Kidney epithelial cell (primary cell): ENCODE results near the gene CTRB2. TPM values are rescaled to one million over a fixed set of nuclear protein-coding genes. Genes with fewer than 3 reads are reported as not detected.
"Not testable (repeated sequence)": the region's sequence is repeated elsewhere in the genome, so short reads cannot be mapped to it uniquely, and the experiment has no call there.

Experiments used
- DNase-seq: peaks from one replicate; pipeline ENCODE4 v3.0.0-alpha.2; 2010; ENCODE audit warnings: low read depth
- H3K27me3 ChIP-seq: 2 replicates; pipeline ENCODE4 v1.6.0; 2011; ENCODE audit warnings: low read length; ENCODE audit not compliant: control insufficient read depth, insufficient read depth
- H3K36me3 ChIP-seq: 2 replicates; pipeline ENCODE4 v1.5.1; 2011; ENCODE audit warnings: low read length; ENCODE audit not compliant: control insufficient read depth, insufficient read depth
- H3K4me3 ChIP-seq: 2 replicates; pipeline ENCODE4 v1.5.1; 2011; ENCODE audit warnings: low read depth, mild to moderate bottlenecking, control low read depth, low read length
- CTCF ChIP-seq: IDR thresholded peaks from 2 replicates; pipeline ENCODE4 v1.5.1; 2011; ENCODE audit warnings: mild to moderate bottlenecking, moderate library complexity, low read length, control low read depth, inconsistent platforms; ENCODE audit not compliant: insufficient read depth, poor library complexity, severe bottlenecking
- total RNA-seq: library from RNA; depleted of rRNA; stranded (reverse); fragments of >200 nt; gene quantifications from 2 replicates; pipeline ENCODE4 v1.2.3, GENCODE V29; 2015

Gene CTRB2
- total RNA-seq, 1 donor from 2014 or later, result not detected

GRCh38 chr16:75219088-75219487 is 12.1 kb upstream of the CTRB2 start:
- Histone ChIP-seq H3K4me3 (no peak overlapping the region), H3K27me3 (no peaks in the 10 kb centered on the region), H3K36me3 (no peaks in the 10 kb centered on the region)
- DNase-seq, result no peak
- TF ChIP-seq CTCF, result no peak

GRCh38 chr16:75218256-75219076 is 11.5 kb upstream of the CTRB2 start, which contains the start of gene CTRB1:
CTRB1 (plus strand) TSS chr16:75218988; CDS start chr16:75219008, 20 bp downstream.
- Histone ChIP-seq H3K36me3 (no peaks in the 10 kb centered on the region), H3K4me3 (no peak within 1 kb of the TSS), H3K27me3 (no peaks in the 10 kb centered on the region)
- no peak for TF ChIP-seq CTCF
- DNase-seq, result no peak

- H3K36me3 ChIP-seq, result no peaks in the 10 kb centered on the region
Measured at GRCh38 chr16:75217389-75217851, 10.5 kb upstream of the CTRB2 start.

DNA sequence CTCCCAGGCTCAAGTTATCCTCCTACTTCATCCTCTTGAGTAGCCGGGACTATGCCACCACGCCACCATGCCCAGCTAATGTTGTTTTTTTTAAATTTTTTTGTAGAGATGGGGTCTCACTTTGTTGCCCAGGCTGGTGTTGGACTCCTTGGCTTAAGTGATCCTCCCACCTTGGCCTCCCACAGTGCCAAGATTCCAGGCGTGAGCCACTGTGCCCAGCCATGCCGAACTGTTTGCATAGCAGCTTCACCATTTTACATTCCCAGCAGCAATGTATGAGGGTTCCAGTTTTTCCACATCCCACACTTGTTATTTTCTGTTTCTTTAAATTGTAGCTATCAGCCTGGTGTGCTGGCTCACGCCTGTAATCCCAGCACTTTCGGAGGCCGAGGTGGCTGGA is 9.6 kb upstream of the CTRB2 start:
- Histone ChIP-seq H3K4me3 (no peak overlapping the region), H3K36me3 (no peaks in the 10 kb centered on the region), H3K27me3 (no peaks in the 10 kb centered on the region)
- no peak for DNase-seq
- no peak for TF ChIP-seq CTCF

More at GRCh38 chr16:75217389-75217851, 10.5 kb upstream of the CTRB2 start:
- DNase-seq, result no peak
- no peak for TF ChIP-seq CTCF
- Histone ChIP-seq H3K27me3 (no peaks in the 10 kb centered on the region), H3K4me3 (no peak overlapping the region)

- Histone ChIP-seq H3K4me3 (no peak overlapping the region), H3K36me3 (no peaks in the 10 kb centered on the region), H3K27me3 (no peaks in the 10 kb centered on the region)
- TF ChIP-seq CTCF, result no peak
- no peak for DNase-seq
Measured at GRCh38 chr16:75216127-75216526, 9.2 kb upstream of the CTRB2 start.

DNA sequence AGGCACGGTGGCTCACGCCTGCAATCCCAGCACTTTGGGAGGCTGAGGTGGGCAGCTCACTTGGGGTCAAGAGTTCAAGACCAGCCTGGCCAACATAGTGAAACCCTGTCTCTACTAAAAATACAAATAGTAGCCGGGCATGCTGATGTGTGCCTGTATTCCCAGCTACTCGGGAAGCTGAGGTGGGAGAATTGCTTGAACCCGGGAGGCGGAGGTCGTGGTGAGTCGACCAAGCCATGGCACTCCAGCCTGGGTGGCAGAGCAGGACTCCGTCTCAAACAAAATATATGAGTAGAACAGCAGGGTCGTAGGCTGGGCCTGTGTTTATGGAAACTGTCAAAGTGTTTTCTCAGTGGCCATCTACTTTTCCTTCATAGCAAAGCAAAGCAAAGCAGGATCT is 4.3 kb upstream of the CTRB2 start:
- H3K4me3 ChIP-seq, DNase-seq, H3K27me3 ChIP-seq, H3K36me3 ChIP-seq: not testable (repeated sequence)
